Measurements from ENCODE around the gene SH3D19.
"Not testable (repeated sequence)": the region's sequence is repeated elsewhere in the genome, so short reads cannot be mapped to it uniquely, and the experiment has no call there.

The SH3D19 gene

GRCh38 chr4:151322161-151322560 is 3.2 kb downstream of the SH3D19 start:
- DNase-seq (ENCODE audit: low read depth in 1 of 2, low spot score in 1 of 2) = not testable (repeated sequence)

- DNase-seq (ENCODE audit: low read depth in 1 of 2, low spot score in 1 of 2) = no peak
These were observed 3.8 kb downstream of the SH3D19 start for GRCh38 chr4:151321586-151321985.

- DNase-seq (ENCODE audit: low read depth in 1 of 2, low spot score in 1 of 2) = no peak
These were observed 5.9 kb downstream of the SH3D19 start for GRCh38 chr4:151319490-151319889.

- no peak for DNase-seq (ENCODE audit: low read depth in 1 of 2, low spot score in 1 of 2)
These were observed 6.9 kb downstream of the SH3D19 start for GRCh38 chr4:151318307-151319006.

- DNase-seq (ENCODE audit: low read depth in 1 of 2, low spot score in 1 of 2) = no peak
These were observed 8.8 kb downstream of the SH3D19 start for GRCh38 chr4:151316645-151317044.

- DNase-seq (ENCODE audit: low read depth in 1 of 2, low spot score in 1 of 2) = no peak
These were observed 10.1 kb downstream of the SH3D19 start for GRCh38 chr4:151315212-151315886.

- no peak for DNase-seq (ENCODE audit: low read depth in 1 of 2, low spot score in 1 of 2)
These were observed 10.9 kb downstream of the SH3D19 start for GRCh38 chr4:151314479-151314878.

GRCh38 chr4:151314010-151314355 is 11.4 kb downstream of the SH3D19 start:
- no peak for DNase-seq (ENCODE audit: low read depth in 1 of 2, low spot score in 1 of 2)

GRCh38 chr4:151313306-151314009 is 11.9 kb downstream of the SH3D19 start:
- no peak for DNase-seq (ENCODE audit: low read depth in 1 of 2, low spot score in 1 of 2)

- DNase-seq (ENCODE audit: low read depth in 1 of 2, low spot score in 1 of 2) = no peak
These were observed 15.2 kb downstream of the SH3D19 start for GRCh38 chr4:151310124-151310728.

GRCh38 chr4:151304755-151305154 is 20.6 kb downstream of the SH3D19 start:
- no peak for DNase-seq (ENCODE audit: low read depth in 1 of 2, low spot score in 1 of 2)

- no peak for DNase-seq (ENCODE audit: low read depth in 1 of 2, low spot score in 1 of 2)
These were observed 21.2 kb downstream of the SH3D19 start for GRCh38 chr4:151304226-151304625.

- DNase-seq (ENCODE audit: low read depth in 1 of 2, low spot score in 1 of 2) = no peak
These were observed 23.0 kb downstream of the SH3D19 start for GRCh38 chr4:151302432-151302831.

- no peak for DNase-seq (ENCODE audit: low read depth in 1 of 2, low spot score in 1 of 2)
These were observed 28.2 kb downstream of the SH3D19 start for GRCh38 chr4:151297170-151297569.

- no peak for DNase-seq (ENCODE audit: low read depth in 1 of 2, low spot score in 1 of 2)
These were observed 29.2 kb downstream of the SH3D19 start for GRCh38 chr4:151296227-151296626.

- no peak for DNase-seq (ENCODE audit: low read depth in 1 of 2, low spot score in 1 of 2)
These were observed 30.4 kb downstream of the SH3D19 start for GRCh38 chr4:151294833-151295496.

GRCh38 chr4:151292038-151292437 is 33.4 kb downstream of the SH3D19 start:
- no peak for DNase-seq (ENCODE audit: low read depth in 1 of 2, low spot score in 1 of 2)

- no peak for DNase-seq (ENCODE audit: low read depth in 1 of 2, low spot score in 1 of 2)
These were observed 33.9 kb downstream of the SH3D19 start for GRCh38 chr4:151291485-151291884.

GRCh38 chr4:151287409-151287808 is 38.0 kb downstream of the SH3D19 start:
- DNase-seq (ENCODE audit: low read depth in 1 of 2, low spot score in 1 of 2) = no peak

GRCh38 chr4:151284534-151285245 is 40.7 kb downstream of the SH3D19 start:
- DNase-seq (ENCODE audit: low read depth in 1 of 2, low spot score in 1 of 2) = no peak

Data from stimulated activated CD4-positive, alpha-beta T cell treated with anti-CD3 and anti-CD28 coated beads, Interleukin-15, amount 100 ng/mL, for 1 hour (primary cell).